HG03442 (cell line): Measurements from ENCODE around the gene SLITRK3.
"Not testable (repeated sequence)": the region's sequence is repeated elsewhere in the genome, so short reads cannot be mapped to it uniquely, and the experiment has no call there.

Source experiments
- ATAC-seq: cut with Tn5 transposase; IDR thresholded peaks from one replicate; pipeline ENCODE4 v1.9.1; 2021; ENCODE audit warnings: mild to moderate bottlenecking, moderate library complexity; ENCODE audit not compliant: unreplicated experiment

SLITRK3 gene

GRCh38 chr3:165193366-165194254 lies 2.6 kb downstream of the SLITRK3 start:
- ATAC-seq = no peak

GRCh38 chr3:165192610-165193192 lies 3.5 kb downstream of the SLITRK3 start:
- ATAC-seq = no peak

DNA sequence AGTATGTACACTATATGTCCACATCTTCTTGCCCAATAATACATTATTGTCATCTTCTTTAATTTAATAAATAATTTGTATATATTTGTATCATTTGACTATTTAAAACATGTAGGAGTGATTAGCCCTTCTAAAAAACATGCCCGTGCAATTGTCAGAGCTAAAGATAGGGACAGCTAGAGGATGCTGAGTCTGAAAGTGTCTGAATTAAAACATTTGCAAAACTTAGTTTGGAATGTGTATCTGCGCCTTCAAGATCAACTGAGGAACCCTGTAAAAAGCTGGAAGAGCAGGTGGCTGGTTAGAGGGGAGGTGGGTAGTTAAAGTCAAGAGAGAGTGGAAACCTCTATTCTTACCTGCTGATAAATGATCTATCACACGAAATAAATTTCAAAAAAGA lies 4.7 kb downstream of the SLITRK3 start:
- no peak for ATAC-seq

- ATAC-seq = no peak
These were observed 7.7 kb downstream of the SLITRK3 start for GRCh38 chr3:165188452-165188851.

- peak; percentile 99 for ATAC-seq
These were observed 10.4 kb downstream of the SLITRK3 start for GRCh38 chr3:165185707-165186327.

- ATAC-seq = no peak
These were observed 14.6 kb downstream of the SLITRK3 start for GRCh38 chr3:165181556-165181955.

GRCh38 chr3:165170236-165170635 lies 25.9 kb downstream of the SLITRK3 start:
- no peak for ATAC-seq

GRCh38 chr3:165169368-165169767 lies 26.8 kb downstream of the SLITRK3 start:
- ATAC-seq = no peak

DNA sequence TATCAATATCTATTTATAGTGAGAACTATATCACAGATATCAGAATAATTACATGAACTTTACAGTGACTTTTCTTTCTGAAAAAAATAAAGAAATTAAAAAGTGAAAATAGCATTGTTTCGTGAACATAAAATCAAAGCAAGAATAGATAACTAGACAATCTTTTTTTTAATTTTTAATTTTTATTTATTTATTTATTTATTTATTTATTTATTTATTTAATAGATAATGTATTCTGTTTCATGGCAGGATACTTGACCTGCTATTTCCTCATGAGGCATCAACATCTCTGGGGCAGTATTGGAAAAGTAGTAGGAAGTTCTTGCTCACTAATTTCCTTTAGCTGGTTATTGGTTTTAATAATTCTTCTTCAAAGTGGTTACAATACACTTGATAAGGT lies 33.3 kb downstream of the SLITRK3 start:
- no peak for ATAC-seq

DNA sequence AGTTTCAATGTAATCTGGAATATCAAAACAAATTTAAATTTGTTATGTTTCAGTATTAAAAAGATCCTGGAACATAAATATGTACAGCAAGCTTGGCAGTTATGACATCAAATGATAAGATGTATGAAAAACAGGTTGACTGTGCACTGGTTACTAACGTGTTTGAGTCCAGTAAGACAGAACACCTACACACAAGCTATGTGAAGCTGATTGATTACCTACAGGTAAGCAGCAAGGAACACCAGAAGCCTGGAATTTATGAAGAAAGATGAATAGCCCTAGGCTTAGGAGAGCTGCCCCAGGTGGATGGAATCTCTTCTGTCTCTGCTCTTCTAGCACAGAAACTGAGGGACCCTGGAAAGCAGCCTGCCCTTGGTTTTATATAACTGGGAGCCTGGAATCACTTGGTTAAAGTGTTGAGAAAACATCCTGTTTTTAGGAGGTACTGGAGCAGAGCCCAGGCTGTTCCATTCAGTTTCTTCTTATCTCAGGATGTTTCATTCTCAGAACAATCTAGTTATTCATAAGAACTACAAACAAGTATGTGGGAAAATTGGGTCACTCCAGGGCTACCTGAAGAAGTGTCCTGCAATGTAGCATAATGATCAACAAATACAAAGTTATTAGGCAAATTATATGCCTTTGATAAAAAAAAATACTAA lies 36.3 kb downstream of the SLITRK3 start:
- ATAC-seq = no peak

- no peak for ATAC-seq
These were observed 38.2 kb downstream of the SLITRK3 start for GRCh38 chr3:165158011-165158410.

DNA sequence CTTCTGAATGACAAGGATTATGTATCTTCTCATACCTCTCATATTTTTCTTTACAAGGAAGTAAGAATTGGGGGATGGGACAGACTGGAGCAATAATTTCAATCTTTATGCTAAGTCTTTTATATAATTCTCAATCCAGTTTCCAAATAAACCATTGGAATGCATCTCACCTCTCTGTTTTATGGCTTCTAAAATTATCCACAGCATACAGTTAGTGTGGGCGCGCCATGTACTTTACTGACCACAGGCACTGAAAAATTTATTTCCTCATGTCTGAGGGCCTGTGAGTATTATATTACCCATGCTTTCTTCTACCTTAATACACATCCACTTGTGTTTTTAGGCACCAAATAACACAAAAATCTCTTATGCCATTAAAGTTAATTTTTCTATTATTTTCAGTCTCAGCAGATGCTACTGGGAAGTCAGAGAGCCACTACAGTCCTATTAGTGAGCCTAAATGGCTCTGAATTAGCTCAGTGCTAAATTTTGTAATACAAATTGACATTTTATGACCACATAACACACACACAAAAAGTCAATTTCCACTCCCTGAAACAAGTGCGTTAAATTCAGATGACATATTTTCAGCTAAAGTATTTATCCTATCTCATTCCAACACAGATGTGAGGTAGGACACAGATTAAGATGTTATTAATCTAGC lies 39.3 kb downstream of the SLITRK3 start:
- no peak for ATAC-seq

DNA sequence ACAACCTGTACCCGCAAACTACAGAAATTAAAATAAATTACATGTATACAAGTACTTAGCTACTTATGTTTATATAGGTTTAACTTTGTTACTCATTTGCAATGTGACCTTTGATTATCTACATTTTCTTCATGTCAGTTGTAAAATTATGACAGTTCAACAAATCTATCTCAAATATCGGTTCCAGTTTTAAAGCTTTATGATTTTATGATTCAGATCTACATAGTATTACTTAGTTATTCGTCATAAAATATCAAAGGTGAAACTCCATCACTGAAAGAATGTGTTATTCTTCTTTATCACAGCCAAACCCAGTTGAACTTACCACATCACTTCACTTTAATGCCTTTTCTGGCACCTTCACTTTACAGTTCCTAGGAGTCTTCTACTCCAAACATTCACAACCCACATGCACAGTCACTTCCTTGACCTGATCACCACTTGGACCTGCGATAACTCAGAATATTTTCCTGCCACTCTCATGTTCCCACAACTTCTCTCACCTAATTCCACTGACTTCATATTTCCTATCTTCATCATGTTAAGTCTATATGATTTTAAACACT lies 47.2 kb downstream of the SLITRK3 start:
- ATAC-seq = no peak

DNA sequence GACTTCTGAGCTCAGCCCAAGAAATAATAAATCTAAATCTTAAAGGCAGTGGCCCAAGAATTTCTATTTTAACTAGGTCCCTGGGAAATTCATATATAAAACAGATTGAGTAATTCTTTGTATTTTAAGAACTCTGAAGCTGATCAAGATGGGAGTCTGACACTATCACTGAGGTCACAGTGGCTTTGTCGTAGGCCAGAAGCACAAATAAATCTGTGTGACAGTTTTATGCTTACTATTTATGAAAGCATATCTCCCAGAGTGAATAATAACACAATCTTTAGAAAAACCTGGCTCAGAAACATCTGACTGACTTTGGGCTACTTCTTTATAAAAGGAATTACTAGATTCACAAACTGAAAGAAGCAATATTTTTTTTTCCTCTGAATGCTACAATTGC lies 51.9 kb downstream of the SLITRK3 start:
- ATAC-seq = no peak

DNA sequence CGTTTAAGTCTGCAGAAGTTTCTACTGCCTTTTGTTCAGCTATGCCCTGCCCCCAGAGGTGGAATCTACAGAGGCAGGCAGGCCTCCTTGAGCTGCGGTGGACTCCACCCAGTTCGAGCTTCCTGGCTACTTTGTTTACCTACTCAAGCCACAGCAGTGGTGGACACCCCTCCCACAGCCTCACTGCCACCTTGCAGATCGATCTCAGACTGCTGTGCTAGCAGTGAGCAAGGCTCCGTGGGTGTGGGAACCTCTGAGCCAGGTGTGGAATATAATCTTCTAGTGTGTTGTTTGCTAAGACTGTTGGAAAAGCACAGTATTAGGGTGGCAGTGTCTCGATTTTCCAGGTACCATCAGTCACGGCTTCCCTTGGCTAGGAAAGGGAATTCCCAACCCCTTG lies 56.3 kb downstream of the SLITRK3 start:
- not testable (repeated sequence) for ATAC-seq
